Naive thymus-derived CD8-positive, alpha-beta T cell (primary cell): Measurements from ENCODE around the gene TTYH3. TPM values are rescaled to one million over a fixed set of nuclear protein-coding genes. Genes with fewer than 3 reads are reported as not detected.
"Not testable (repeated sequence)": the region's sequence is repeated elsewhere in the genome, so short reads cannot be mapped to it uniquely, and the experiment has no call there.

Experiments
- ATAC-seq, 2 donors: fragments of 150-1000 bp; cut with Tn5 transposase in 1 of 2; sonication (Bioruptor Pico), chemical (Tn5 transposase) in 1 of 2; 1 replicate in 1 of 2; 2 replicates in 1 of 2; pipeline ENCODE4 v1.10.0; 2021; ENCODE audit warnings: mild to moderate bottlenecking in 2 of 2, moderate library complexity in 2 of 2
- POLR2A ChIA-PET: fragments of 350-600 bp; sonication (Branson Sonifier 250); formaldehyde crosslinking; loops from one replicate; lab custom pipeline; 2021; ENCODE audit warnings: antibody characterized with exemption; lab: Charles Lee
- DNase-seq, 10 donors: peaks; one replicate each; pipeline versions ENCODE4 v3.0.0 to v3.0.0-alpha.2; 2020 to 2022
- H3K27ac Mint-ChIP-seq, 10 donors: one replicate each; pipeline ENCODE4 v1.8.0; 2020 to 2022; ENCODE audit warnings: mild to moderate bottlenecking in 10 of 10, mixed read lengths in 10 of 10, moderate library complexity in 4 of 10, inconsistent platforms in 1 of 10
- H3K27me3 Mint-ChIP-seq, 5 donors: one replicate each; pipeline ENCODE4 v1.8.0; 2021 to 2022; ENCODE audit warnings: mixed read lengths in 5 of 5
- H3K36me3 Mint-ChIP-seq, 3 donors: one replicate each; pipeline ENCODE4 v1.8.0; 2020 to 2022; ENCODE audit warnings: mixed read lengths in 3 of 3, mild to moderate bottlenecking in 2 of 3, inconsistent platforms in 1 of 3
- H3K4me1 Mint-ChIP-seq, 4 donors: one replicate each; pipeline ENCODE4 v1.8.0; 2021 to 2022; ENCODE audit warnings: mixed read lengths in 4 of 4
- H3K4me3 Mint-ChIP-seq, 10 donors: one replicate each; pipeline ENCODE4 v1.8.0; 2020 to 2022; ENCODE audit warnings: mild to moderate bottlenecking in 10 of 10, mixed read lengths in 10 of 10, moderate library complexity in 6 of 10, inconsistent platforms in 1 of 10
- H3K9me3 Mint-ChIP-seq, 9 donors: one replicate each; pipeline ENCODE4 v1.8.0; 2020 to 2022; ENCODE audit warnings: mixed read lengths in 9 of 9, mild to moderate bottlenecking in 3 of 9, inconsistent platforms in 1 of 9, moderate library complexity in 1 of 9
- polyA plus RNA-seq, 3 donors: library from polyadenylated mRNA; unstranded; fragments of 300-500 nt; fragmentation: Illumina TruSeq; gene quantifications; one replicate each; pipeline ENCODE4 v1.2.3, GENCODE V29; 2021
- total RNA-seq, 8 experiments: library from RNA in 2 of 8; stranded (reverse) in 2 of 8; gene quantifications; one replicate each; pipeline ENCODE4 v1.2.3 and lab custom pipeline; 2021 to 2026

The TTYH3 gene
- total and polyA plus RNA-seq, 5 experiments from 2014 or later, result 1.1 to 14.9 (median 1.9) TPM

DNA sequence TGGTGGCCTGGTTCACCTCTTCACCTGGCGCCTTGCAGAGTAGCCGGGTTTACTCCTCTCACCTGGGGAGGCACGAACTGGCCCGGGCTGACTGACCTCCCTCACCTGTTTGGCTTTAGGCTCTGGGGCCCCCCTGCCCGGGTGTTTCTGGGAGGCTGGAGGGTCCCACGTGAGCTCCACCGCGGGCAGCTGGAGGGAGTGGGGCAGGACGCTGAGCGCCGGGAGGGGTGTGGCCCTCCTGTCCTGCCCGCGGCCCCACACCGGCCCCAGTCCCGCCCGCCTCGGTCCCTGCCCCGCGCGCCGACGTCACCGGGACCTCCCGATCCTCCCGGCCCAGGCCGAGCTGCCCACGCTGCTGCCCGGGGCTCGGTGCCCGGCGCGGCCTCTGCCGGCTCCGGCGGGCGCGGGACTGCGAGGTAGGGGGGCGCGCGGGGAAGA lies 56.1 kb downstream of the TTYH3 start, which contains the start of gene AMZ1:
TSS of gene AMZ1 (plus strand) at position 322 of the 438 bp plus-strand sequence. CDS start 12,250 bp downstream, outside the sequence.
- Mint-ChIP-seq H3K27me3 (peaks cover 17 to 52% (median 41%) of the 10 kb centered on the region in 5 donors), H3K27ac (peak within 1 kb of the TSS in 1 of 10 donors; percentile 25), H3K4me1 (peaks cover 5 to 13% (median 8%) of the 10 kb centered on the region in 4 donors), H3K4me3 (peak within 1 kb of the TSS in 9 of 10 donors; percentile 5 to 57 (median 38)), H3K36me3 (no peaks in the 10 kb centered on the region), H3K9me3 (no peaks in the 10 kb centered on the region)
- DNase-seq (peak in 1 of 10 donors; percentile 56), ATAC-seq (no peak)
- POLR2A ChIA-PET, result no interaction called here

DNA sequence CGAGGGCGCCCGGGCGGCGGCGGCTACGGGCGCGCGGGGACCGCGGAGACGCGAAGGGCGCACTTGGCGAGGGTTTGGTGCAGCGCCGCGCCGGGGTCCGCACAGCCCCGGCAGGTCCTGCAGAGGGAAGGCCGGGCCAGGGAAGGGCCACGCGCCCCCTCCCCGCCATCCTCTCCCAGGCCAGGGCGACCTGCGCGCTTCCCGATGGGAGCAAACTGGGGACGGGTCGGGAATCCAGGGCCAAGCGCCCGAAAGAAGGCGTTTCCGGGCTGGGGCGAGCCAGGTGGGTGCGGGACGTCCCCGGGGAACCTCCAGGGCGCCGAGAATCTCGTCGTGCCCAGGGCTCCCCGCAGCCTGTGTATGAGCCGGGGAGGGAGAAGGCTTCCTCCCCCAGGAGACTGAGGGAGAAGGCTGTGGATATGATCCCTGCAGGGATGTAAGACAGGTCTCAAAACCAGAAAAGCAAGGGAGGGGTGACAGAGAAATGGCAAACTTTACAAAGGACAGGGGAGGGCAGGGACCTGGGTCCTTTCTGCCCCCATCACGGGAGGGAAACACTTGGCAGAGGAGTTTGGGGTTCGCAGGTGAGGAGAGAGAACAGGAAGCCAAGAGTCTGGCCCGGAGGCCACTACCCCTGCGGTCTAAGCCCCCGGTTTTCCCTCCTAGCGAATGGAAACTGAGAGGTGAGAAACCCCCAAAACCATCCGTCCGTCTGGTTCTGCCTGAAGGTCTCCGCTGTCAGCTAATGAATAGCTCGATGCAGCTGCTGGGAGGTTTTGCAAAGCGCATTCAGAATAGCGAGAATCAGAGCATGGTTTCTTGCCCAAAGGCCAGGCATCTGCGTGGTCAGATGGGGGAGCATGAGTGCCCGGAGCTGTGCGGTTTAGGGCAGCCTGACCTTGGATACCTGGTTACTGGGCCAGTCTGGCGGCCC lies 56.9 kb downstream of the TTYH3 start:
- Mint-ChIP-seq H3K9me3 (no peaks in the 10 kb centered on the region), H3K4me3 (peak overlapping the region in 9 of 10 donors; percentile 5 to 57 (median 38)), H3K4me1 (peaks cover 5 to 13% (median 8%) of the 10 kb centered on the region in 4 donors), H3K27me3 (peaks cover 17 to 53% (median 41%) of the 10 kb centered on the region in 5 donors), H3K36me3 (no peaks in the 10 kb centered on the region), H3K27ac (peak overlapping the region in 1 of 10 donors; percentile 25)
- DNase-seq (peak in 1 of 10 donors; percentile 36), ATAC-seq (peak in 1 of 2 donors; percentile 30)
- POLR2A ChIA-PET, result no interaction called here

DNA sequence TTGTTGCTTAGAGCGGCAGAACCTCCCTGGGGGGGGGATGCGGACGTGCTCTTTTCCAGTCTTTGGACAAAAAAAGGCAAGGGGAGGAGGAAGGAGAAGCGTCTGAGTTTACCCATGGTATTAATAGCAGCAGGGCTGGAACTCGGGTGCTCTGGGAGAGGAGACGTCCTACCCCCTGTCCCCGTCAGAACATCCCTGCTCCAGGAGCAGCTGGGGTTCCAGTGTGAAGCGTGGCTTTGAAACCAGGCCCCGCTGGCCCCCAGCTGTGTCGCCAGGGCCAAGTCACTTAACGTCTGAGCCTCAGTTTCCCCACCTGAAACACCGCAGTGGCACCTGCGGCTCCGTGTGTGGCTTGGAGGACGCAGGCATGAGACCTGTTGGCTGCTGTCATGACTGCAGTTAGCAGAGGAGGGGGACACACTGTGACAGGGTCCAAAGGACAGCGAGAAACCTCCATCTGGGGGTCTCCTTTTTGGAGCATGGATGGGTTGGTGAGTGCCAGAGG lies 57.6 kb downstream of the TTYH3 start:
- Mint-ChIP-seq H3K27ac (no peak overlapping the region), H3K27me3 (peaks cover 17 to 53% (median 40%) of the 10 kb centered on the region in 5 donors), H3K36me3 (no peaks in the 10 kb centered on the region), H3K9me3 (no peaks in the 10 kb centered on the region), H3K4me3 (peak overlapping the region in 1 of 10 donors; percentile 38), H3K4me1 (peaks cover 5 to 13% (median 8%) of the 10 kb centered on the region in 4 donors)
- POLR2A ChIA-PET, result no interaction called here
- ATAC-seq (no peak), DNase-seq (peak in 1 of 10 donors; percentile 19)

DNA sequence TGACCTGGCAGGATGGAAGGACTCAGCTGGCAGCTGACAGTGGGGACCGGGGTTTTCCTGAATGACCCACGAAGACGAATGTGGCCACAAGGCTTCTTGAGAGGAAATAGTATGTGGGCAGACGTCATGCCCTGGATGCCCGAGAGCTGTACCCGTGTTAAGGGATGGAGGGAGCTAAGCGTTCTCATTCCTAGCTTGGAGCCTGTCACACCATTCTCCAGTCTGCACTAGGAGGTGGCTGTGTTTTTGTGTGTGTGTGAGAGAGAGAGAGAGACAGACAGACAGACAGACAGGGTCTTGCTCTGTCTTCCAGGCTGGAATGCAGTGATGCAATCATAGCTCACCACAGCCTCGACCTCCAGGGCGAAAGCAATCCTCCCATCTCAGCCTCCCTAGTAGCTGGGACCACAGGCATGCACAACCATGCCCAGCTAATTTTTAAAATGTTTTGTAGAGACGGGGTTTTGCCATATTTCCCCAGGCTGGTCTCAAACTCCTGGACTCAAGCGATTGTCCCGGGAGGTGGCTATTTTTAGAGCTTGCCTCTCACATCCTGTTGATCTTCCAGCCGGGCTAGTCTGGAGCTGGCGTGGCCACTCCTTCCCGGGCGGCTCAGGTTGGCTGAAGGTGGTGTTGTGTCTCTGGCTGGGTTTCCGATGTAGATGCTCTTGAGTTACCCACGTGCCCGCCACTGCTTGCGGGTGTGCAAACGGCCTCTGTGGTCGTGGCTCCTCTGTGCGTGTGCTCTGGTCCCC lies 58.3 kb downstream of the TTYH3 start:
- H3K9me3 Mint-ChIP-seq, result no peaks in the 10 kb centered on the region
- POLR2A ChIA-PET, result interaction anchor here (0.6 kb wide), 1 partner anchor 379 kb away, joined by 3 read pairs; no protein-coding TSS in a partner anchor
- DNase-seq (peak in 1 of 10 donors; percentile 26), ATAC-seq (no peak)
- no peak overlapping the region for H3K4me3 Mint-ChIP-seq
- no peaks in the 10 kb centered on the region for H3K36me3 Mint-ChIP-seq
- peaks cover 5 to 13% (median 8%) of the 10 kb centered on the region in 4 donors for H3K4me1 Mint-ChIP-seq
- H3K27ac Mint-ChIP-seq, result peak overlapping the region in 1 of 10 donors; percentile 11
- peaks cover 17 to 50% (median 40%) of the 10 kb centered on the region in 5 donors for H3K27me3 Mint-ChIP-seq

DNA sequence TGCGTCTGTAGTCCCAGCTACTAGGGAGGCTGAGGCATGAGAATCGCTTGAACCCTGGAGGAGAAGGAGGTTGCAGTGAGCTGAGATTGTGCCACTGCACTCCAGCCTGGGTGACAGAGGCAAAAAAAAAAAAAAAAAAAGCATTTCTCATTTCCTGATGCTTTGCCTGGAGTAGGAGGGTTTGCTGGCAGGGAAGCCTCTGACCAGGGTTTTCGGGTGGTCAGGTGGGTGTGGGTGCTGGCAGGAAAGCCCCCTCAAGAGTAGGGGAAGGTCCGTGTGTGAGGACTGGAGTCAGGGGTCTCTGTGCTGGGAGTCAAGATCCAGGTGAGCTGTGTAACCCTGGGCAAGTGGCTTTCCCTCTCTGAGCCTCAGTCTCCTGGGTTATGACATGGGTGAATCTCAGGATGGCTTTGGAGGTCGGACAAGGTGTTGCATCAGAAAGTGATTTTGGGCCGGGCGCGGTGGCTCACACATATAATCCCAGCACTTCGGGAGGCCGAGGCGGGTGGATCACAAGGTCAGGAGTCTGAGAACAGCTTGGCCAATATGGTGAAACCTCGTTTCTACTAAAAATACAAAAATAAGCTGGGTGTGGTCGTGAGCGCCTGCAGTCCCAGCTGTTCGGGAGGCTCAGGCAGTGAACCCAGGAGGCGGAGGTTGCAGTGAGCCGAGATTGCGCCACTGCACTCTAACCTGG lies 59.4 kb downstream of the TTYH3 start:
- Mint-ChIP-seq H3K27ac (peak overlapping the region in 1 of 10 donors; percentile 43), H3K4me1 (peaks cover 5 to 13% (median 8%) of the 10 kb centered on the region in 4 donors), H3K36me3 (no peaks in the 10 kb centered on the region), H3K9me3 (no peaks in the 10 kb centered on the region), H3K27me3 (peaks cover 16 to 45% (median 34%) of the 10 kb centered on the region in 5 donors), H3K4me3 (no peak overlapping the region)
- POLR2A ChIA-PET, result interaction anchor here (0.7 kb wide), 1 partner anchor 63 kb away, joined by 5 read pairs; no protein-coding TSS in a partner anchor
- ATAC-seq (no peak), DNase-seq (peak in 1 of 10 donors; percentile 57)

DNA sequence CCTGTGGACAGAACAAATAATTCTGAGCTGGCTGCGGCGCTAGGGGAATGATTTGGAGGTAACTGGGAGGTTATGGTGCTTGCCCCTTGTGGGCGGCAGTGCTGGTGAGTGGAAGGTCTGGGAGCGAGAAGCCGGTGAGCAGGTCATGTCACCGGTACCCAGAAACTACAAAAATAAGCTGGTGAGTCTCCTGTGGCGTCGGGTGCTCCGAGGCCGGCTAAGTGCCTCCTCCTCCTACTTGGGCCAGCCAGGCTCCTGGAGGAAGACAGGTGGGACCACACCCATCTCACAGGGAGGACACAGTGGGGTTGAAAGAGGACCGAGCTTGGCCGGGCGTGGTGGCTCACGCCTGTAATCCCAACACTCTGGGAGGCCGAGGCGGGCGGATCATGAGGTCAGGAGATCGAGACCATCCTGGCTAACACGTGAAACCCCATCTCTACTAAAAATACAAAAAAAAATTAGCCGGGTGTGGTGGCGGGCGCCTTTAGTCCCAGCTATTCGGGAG lies 60.2 kb downstream of the TTYH3 start:
- ATAC-seq, H3K27ac Mint-ChIP-seq, H3K9me3 Mint-ChIP-seq, H3K36me3 Mint-ChIP-seq, H3K4me3 Mint-ChIP-seq: not testable (repeated sequence)
- H3K27me3 Mint-ChIP-seq, result peaks cover 14 to 40% (median 30%) of the 10 kb centered on the region in 5 donors
- H3K4me1 Mint-ChIP-seq, result peaks cover 5 to 13% (median 8%) of the 10 kb centered on the region in 4 donors
- DNase-seq, result peak in 1 of 10 donors; percentile 40
- POLR2A ChIA-PET, result interaction anchor here (0.6 to 0.7 kb wide), 2 partner anchors 62 to 278 kb away, joined by 3 to 5 read pairs; no protein-coding TSS in a partner anchor

DNA sequence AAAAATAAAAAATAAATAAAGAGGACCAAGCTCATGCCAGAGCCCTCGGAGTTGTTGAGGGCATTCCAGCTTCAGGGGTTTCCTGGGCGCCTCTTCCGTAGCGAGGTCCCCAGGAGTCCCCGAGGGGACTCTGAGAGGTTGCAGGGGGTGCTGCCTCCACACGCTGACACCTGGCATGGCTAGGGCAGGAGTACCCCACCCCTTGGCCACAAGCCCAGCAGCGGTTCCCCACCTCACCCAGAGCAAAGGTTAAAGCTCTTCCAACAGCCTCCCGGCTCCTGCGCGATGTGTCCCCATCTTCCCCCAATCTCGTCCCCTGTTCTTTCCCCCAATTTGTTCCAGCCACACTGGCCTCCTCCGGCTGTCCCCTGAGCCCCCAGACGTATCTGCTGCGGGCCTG lies 60.8 kb downstream of the TTYH3 start:
- H3K27me3 Mint-ChIP-seq, result peaks cover 10 to 35% (median 25%) of the 10 kb centered on the region in 5 donors
- DNase-seq, result peak in 1 of 10 donors; percentile 35
- POLR2A ChIA-PET, result no interaction called here

DNA sequence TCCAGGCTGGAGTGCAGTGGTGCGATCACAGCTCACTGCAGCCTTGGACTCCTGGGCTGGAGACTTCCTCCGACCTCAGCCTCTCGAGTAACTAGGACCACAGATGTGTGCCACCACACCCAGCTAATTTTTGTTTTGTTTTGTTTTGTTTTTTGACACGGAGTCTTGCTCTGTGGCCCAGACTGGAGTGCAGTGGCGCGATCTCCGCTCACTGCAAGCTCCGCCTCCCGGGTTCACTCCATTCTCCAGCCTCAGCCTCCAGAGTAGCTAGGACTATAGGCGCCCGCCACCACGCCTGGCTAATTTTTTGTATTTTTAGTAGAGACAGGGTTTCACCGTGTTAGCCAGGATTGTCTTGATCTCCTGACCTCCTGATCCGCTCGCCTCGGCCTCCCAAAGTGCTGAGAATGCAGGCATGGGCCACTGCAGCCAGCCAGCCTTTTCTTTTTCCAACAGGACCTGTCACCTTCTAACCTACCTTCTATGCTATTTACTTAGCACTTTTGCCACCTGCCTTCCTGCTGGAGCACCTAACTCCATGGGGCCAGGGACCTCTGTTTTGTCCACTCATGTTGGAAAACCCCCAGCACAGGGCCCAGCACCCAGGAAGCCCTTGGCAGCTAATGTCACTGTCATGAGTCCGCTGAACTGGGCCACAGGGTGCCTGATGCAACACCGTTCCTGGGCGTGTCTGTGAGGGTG lies 61.8 kb downstream of the TTYH3 start:
- H3K4me3 Mint-ChIP-seq, H3K36me3 Mint-ChIP-seq, H3K9me3 Mint-ChIP-seq, DNase-seq, ATAC-seq: not testable (repeated sequence)
- peaks cover 10 to 32% (median 24%) of the 10 kb centered on the region in 5 donors for H3K27me3 Mint-ChIP-seq
- POLR2A ChIA-PET, result interaction anchor here (0.5 to 0.8 kb wide), 2 partner anchors 25 to 172 kb away, joined by 3 to 4 read pairs; no protein-coding TSS in a partner anchor
- H3K27ac Mint-ChIP-seq, result peak overlapping the region in 2 of 10 donors; percentile 24 to 37
- H3K4me1 Mint-ChIP-seq, result peaks cover 7 to 22% (median 14%) of the 10 kb centered on the region in 4 donors

More for the DNA sequence above, 60.8 kb downstream of the TTYH3 start:
- ATAC-seq, result no peak
- peaks cover 5 to 16% (median 10%) of the 10 kb centered on the region in 4 donors for H3K4me1 Mint-ChIP-seq
- no peak overlapping the region for H3K27ac Mint-ChIP-seq
- H3K4me3 Mint-ChIP-seq, result no peak overlapping the region
- H3K36me3 Mint-ChIP-seq, result no peaks in the 10 kb centered on the region
- no peaks in the 10 kb centered on the region for H3K9me3 Mint-ChIP-seq

DNA sequence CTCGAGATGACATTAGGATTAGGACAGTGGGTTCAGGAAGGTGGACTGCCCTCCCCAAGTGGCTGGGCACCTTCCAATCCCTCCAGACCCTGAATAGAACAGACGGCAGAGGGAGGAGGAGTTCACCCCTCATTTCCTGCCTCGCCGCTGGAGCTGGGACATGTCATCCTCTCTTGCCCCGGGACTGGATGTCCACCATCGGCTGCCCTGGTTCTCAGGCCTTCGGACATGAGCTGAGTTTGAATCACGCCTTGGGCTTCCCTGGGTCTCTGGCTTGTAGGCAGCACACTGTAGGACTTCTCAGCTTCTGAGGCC lies 62.3 kb downstream of the TTYH3 start:
- POLR2A ChIA-PET, result interaction anchor here (0.8 kb wide), 1 partner anchor 24 kb away, joined by 3 read pairs; no protein-coding TSS in a partner anchor
- not testable (repeated sequence) for H3K9me3 Mint-ChIP-seq, H3K4me3 Mint-ChIP-seq, H3K36me3 Mint-ChIP-seq, ATAC-seq
- Mint-ChIP-seq H3K27me3 (peaks cover 5 to 26% (median 19%) of the 10 kb centered on the region in 5 donors), H3K27ac (peak overlapping the region in 1 of 10 donors; percentile 18), H3K4me1 (peaks cover 6 to 22% (median 14%) of the 10 kb centered on the region in 4 donors)
- peak in 1 of 10 donors; percentile 40 for DNase-seq

DNA sequence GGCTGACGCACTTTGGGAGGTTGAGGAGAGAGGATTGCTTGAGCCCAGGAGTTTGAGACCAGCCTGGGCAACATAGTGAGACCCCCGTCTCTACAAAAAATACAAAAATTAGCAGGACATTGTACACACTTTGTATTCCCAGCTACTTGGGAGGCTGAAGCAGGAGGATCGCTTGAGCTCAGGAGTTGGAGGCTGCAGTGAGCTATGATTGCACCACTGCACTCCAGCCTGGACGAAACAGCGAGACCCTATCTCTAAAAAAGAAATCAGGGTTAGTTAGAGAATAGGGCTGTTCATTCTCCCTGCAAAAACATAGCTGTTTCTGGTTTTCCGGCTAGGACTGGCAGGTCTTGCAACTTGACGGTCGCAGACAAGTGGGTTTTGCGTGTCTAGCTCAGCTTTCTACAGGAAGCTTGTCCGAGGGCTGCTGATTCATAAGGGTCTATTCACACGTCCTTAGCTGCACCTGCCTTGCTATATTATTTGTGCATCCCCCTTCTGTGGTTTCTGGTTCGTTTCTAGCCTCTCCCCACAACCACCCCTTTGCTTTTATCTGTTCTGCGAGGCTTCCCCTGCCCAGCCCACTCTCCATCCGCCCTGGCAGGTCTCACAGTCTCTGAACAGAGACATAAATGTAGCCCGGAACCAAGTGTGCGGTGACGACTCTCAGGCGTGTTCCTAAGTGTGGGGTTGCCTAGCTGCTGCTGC lies 66.9 kb downstream of the TTYH3 start:
- Mint-ChIP-seq H3K27ac (peak overlapping the region; percentile 57 to 92 (median 76)), H3K9me3 (no peaks in the 10 kb centered on the region), H3K4me1 (peaks cover 13 to 34% (median 24%) of the 10 kb centered on the region in 4 donors), H3K27me3 (peaks cover 0 to 3% (median 0%) of the 10 kb centered on the region in 5 donors), H3K36me3 (no peaks in the 10 kb centered on the region), H3K4me3 (peak overlapping the region; percentile 62 to 86 (median 72))
- DNase-seq (peak in 9 of 10 donors; percentile 19 to 85 (median 69)), ATAC-seq (peak; percentile 94)
- POLR2A ChIA-PET, result interaction anchor here (0.6 to 3.8 kb wide), 5 partner anchors 10 to 322 kb away, joined by 4 to 26 read pairs (median 5); no protein-coding TSS in a partner anchor
